Measurements from ENCODE around the gene MIF.

DNA sequence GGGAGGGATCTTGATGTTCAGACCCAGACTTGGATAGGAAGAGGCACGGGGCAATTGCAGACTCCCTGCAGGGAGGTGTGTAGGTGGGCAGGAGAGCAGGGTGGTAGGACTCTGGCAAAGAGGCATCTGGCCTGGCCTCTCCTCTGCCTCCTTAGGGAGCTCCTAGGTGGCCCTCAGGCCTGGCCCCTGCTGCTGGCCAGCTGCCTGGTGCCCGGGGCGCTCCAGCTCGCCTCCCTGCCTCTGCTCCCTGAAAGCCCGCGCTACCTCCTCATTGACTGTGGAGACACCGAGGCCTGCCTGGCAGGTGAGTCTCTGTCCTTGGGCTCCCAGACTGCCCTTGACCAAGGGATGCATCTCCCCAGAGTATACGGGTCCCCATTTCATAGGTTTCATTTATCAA, 16.6 kb upstream of the MIF start:
- TF ChIP-seq, protein P1, sequence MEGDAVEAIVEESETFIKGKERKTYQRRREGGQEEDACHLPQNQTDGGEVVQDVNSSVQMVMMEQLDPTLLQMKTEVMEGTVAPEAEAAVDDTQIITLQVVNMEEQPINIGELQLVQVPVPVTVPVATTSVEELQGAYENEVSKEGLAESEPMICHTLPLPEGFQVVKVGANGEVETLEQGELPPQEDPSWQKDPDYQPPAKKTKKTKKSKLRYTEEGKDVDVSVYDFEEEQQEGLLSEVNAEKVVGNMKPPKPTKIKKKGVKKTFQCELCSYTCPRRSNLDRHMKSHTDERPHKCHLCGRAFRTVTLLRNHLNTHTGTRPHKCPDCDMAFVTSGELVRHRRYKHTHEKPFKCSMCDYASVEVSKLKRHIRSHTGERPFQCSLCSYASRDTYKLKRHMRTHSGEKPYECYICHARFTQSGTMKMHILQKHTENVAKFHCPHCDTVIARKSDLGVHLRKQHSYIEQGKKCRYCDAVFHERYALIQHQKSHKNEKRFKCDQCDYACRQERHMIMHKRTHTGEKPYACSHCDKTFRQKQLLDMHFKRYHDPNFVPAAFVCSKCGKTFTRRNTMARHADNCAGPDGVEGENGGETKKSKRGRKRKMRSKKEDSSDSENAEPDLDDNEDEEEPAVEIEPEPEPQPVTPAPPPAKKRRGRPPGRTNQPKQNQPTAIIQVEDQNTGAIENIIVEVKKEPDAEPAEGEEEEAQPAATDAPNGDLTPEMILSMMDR (IDR thresholded peaks at IDR 0.05; ENCODE audit: low read depth, low read length, missing input control) = no peak
- TF ChIP-seq, protein P2, sequence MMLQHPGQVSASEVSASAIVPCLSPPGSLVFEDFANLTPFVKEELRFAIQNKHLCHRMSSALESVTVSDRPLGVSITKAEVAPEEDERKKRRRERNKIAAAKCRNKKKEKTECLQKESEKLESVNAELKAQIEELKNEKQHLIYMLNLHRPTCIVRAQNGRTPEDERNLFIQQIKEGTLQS (IDR thresholded peaks at IDR 0.05) = no peak
- TF ChIP-seq TAF1 (conservative IDR thresholded peaks at IDR 0.05) (no peak), FOXA1 (IDR thresholded peaks at IDR 0.05) (no peak)

All from liver (tissue), 3 donors.